Inflammatory macrophage treated with lipopolysaccharide for 4 hours (primary cell): Measurements from ENCODE around the gene LTF.
A peak's percentile ranks its signal among the peaks of the same experiment; 100 is the strongest.

Experiments
- DNase-seq: peaks from one replicate; pipeline ENCODE4 v3.0.0-alpha.2; 2020

The LTF gene

DNA sequence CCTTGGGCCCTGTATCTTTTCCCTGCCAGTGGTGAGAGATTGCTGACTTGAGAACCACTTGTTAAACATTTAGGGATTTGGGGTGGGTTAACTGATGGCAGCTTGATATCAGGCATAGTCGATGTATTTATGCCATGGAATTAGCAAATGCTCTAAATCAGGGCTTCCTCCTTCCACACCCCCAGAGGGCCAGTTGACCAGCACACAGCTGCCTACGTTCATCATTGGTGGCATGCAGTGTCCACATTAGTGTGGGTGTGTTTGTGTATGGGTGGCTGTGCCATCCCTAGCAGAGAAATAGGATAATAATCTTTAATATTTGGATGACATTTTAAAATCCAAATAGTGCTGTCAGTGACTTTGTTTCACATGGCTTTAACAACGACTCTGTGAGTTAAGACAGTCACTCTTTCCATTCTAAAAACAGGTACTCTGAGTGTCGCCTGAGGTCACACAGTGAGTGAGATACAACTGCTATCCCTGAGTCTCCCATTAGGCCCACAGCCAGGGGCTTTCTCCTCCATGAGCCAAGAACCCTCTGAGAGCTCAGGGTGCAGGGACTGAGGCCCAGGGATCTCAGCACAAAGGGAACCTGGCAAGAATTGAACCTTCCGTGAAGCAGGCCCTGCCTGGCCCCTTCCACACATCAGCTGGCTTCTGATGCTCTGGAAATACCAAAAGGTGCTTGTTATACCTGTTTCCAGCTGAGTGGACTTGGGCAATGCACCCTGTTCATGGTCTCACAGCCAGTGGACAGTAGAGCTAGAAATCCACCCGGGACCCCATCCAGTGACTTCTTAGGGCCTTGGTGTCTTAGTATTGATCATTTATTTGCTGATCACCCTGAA, 4.3 kb upstream of the LTF start:
- no peak for DNase-seq

GRCh38 chr3:46467562-46467961, 2.9 kb upstream of the LTF start:
- DNase-seq: no peak

DNA sequence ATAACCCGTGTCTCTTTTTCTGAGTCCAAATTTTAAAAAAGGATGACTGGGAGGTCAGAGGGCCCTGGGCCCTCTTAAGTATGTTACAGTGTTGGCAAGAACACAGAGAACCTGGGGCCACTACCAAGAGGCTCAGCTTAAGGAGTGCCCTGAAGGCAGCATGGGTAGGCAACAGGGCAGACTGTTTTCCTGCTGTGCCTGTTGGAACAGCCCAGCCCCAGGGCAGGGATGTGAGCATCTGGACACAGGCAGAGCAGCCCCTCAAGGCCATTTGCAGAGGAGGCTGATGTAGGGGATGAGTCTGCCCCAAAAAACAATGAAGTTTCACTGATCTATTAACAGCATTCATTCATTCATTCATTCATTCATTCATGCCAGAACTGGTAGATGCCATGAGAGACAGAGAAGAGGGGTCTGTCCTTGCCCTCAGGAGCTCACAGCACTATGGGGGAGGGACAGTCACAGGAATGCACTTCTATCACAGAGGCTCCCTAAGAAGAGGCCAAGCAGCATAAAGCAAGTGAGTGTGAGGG, 2.2 kb upstream of the LTF start:
- no peak for DNase-seq

GRCh38 chr3:46466273-46466672, 1.6 kb upstream of the LTF start:
- DNase-seq: no peak

DNA sequence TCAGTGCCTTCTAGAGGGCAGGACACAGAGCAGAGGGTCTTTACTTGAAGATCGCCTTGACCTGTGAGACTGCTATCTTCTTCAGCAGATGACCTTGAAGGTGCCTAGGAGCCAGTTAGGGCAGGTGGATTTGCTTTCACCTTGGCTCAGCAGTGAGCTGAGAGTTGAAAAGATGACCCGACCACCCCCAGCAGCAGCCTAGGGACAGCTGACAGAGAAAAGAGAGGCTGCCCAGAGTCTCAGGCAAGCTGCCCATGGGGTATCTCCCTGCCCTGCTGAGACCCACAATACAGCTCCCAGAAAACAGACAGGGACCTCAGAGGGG, 453 bp upstream of the LTF start:
- DNase-seq: no peak

DNA sequence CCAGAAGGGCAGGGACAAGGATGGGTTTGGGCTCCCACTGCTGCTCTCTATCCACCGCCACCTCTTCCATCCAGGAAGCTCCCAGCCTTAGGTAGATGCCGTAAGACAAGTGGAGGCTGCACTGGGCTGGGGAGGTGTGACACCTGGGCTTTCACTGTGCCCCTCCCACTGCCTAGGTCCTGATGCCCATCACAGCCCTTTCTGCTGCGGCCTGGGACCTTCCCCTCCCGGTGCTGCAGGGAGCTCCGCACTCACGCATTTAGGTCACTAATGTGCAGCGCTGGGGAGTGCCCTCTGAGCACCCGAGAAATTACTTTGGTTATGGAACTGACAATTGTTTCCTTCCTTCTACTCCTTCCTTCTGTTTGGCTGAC, 850 bp downstream of the LTF start:
- no peak for DNase-seq

DNA sequence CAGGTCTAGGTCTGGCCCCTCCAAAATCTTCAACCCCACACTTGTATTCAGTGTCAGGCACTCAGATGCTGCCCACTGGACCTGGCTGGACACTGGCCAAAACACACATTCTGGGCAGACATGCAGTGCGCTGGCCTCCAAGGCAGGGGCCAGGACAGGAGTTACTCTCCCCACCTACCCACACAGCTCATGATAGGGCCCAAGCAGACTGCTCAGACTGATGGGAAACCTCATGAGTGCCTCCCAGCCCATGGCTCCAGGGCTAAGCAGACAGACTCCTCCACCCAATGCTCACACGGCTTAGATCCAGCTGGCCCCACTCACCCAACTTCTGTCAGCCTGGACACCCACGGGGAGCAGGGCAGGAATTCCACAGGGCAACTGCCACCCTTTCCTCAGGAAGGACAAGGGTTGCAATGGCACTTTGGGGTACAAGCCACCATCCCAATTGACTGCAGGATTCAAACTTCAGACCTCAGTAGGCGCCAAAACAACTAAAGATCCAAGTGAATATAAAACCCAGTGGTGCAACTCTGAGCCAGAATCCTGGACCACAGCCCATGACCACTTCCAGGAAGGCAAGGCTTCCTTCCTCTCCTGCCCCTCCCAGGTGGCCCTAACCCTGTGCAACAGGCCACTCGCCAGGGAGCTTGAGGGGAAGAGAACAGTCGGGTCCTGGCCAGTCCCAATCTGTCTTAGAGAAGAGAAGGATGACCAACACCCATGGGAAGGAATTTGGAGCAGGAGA, 1.4 kb downstream of the LTF start:
- no peak for DNase-seq

GRCh38 chr3:46462511-46462910, 2.2 kb downstream of the LTF start:
- no peak for DNase-seq

DNA sequence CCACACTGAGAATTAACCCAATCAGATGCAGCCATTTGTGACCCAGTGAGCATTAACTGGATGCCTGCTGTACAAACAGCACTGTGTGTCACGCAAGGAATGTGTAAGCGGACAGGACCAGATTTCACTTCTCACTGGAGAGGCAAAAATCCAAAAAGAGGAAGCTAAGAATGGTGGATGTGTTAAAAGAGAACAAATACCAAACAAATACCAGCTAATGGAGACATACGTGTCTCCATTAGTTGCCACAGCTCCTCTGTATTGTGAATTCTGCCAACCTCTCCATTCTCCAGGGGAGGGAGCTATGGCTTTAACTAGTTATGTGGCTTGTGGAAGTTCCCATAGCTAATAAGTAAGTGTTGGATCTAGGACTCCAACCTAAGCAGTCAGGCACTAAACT, 2.6 kb downstream of the LTF start:
- peak; percentile 79 for DNase-seq

- no peak for DNase-seq
Measured at GRCh38 chr3:46460051-46460450, 4.7 kb downstream of the LTF start.

- DNase-seq: no peak
Measured at GRCh38 chr3:46456118-46456517, 8.6 kb downstream of the LTF start.

DNA sequence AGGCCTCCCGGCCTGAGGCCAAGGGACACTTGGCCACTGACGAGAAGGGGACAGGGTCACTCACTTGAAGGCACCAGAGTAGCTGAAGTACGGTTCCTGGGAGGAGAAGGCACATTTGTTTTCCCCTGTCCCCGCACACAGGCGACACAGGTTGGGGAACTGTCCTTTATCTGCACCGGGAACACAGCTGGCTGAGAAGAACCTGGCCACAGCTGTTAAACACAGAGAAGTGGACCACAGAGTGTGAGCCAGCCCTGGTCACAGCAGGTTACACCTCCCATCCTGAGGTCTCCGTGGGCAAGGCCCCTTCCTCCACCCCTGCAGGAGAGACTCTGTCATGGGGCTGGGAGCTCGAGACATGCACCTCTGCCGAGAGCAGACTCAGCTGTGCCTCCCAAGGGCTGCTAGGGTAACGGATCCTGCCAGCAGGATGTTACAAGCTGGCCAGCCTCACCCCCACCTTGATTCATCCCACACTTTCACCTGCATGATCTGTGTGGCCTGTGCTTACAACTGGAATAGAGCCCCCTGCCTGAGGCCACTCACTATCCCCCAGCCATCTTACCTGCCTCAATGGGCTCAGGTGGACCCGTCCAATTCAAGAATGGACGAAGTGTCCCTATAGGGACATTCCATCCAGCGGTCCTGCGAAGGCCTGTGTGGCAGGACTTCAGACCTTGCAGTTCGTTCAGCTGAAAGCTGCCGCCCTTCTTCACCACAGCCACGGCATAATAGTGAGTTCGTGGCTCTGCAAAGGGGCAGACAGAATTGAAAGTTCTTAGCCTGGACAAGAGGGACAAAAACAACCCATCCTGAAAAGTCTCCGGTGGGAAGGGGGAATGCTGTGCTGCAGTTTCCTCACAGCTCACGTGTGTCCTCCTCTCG, 9.2 kb downstream of the LTF start:
- DNase-seq: no peak

DNA sequence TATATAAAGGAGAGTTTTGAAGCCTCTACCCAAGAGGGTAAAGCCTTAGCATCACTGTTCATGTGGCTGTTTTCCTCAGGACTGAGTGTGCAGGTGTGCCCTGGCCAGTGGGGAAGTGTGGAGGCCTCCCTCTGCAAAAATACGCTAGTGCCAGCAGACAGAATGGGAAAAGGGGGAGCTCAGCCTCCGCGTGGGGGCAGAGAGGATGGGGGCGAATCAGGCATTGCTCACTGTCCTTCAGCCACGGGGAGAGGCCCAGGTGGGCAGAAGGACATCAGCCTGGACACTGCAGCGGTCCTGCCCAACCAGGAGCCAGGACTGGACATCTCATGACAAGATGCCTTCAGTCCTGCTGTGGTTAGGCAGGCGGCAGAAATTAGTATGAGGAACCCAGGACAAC, 10.1 kb downstream of the LTF start:
- no peak for DNase-seq

- no peak for DNase-seq
Measured at GRCh38 chr3:46454209-46454595, 10.5 kb downstream of the LTF start.

- DNase-seq: no peak
Measured at GRCh38 chr3:46453526-46454208, 11.0 kb downstream of the LTF start.

DNA sequence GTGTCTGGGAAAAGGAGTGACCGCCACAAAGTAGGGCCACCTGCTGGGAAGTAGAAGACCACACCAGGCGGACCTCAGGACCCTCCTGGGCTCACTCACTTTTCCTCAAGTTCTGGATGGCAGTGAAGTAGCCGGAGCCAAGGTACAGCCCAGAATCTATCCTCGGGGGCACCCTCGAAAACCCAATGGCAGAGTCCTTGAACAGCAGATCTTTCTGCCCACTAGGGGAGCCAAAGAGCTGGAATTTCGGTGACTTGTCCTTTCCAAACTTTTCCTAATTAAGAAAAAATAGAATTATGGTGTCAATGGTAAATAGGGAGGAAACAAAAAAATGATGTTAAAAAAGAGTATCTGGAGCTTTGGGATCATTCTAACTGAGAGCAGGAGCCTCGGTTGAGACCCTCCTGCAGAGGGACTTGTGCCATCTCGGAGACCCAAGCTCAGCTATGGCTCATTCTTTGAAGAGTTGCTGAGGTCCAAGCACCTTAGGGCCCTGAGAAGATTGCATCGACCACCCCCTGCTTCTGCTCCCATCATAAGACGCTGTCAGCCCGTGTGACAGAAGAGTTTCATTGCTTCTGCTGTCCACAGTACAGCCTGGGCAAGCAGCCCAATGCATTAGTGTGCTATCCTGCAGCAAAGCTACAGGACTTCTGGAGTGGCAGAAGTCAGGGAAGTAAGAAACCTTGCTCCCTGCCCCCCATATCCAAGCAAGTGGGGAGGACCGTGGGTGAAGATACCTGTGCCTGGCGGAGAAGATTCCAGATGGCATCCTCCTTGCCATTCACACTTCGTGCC, 14.8 kb downstream of the LTF start:
- DNase-seq: peak; percentile 20

DNA sequence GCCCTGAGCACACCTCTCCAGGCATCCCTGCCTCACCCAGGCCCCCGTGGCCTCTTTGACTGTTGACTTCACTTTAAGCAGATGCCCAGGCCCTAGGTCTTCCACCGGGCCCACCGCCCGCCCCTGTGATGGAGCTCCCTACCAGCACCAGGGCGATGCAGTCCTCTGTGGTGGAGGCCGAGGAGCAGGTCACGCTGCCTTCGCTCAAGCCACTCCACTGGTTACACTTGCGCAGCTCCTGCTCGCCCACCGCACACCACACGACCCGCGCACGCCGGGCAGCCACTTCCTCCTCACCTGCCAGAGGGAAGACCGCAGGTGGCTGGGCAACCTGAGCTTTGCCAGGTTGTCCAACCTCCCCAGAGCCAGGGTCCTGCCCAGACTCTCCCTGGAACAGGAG, 16.0 kb downstream of the LTF start:
- DNase-seq: no peak

DNA sequence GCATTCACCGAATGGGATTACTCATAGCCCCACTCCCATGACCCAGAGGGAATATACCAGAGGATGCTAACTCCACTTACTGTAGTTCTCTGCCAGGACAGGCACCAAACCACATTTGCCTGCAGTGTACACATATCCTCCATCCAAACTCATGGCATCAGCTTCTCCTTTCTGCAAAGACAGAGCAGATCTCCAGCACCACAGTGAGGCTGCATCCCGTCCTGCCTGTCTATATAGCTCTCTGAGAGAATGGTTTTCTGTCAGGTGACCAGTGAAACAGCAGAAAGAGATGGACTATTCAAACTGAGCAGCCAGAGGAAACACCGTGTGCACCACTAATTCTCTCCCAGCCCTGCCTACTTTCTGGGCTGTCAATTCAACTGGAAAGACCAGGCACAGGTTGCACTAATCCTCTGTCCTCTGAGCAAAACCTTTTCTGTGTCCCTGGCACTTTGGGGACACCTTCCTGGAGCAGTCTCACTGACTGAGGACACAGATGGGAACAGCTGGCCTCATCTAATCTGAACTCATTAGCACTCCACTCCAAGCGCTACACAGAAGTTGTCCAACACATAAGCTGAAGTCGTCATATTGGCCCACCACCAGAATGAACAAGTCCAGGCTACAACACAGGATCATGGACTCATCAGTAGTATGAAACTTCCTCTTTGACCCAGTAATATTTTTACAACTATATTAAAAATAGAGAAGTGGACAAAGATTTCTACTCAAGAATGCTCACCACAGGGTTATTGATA, 17.3 kb downstream of the LTF start:
- peak; percentile 63 for DNase-seq

DNA sequence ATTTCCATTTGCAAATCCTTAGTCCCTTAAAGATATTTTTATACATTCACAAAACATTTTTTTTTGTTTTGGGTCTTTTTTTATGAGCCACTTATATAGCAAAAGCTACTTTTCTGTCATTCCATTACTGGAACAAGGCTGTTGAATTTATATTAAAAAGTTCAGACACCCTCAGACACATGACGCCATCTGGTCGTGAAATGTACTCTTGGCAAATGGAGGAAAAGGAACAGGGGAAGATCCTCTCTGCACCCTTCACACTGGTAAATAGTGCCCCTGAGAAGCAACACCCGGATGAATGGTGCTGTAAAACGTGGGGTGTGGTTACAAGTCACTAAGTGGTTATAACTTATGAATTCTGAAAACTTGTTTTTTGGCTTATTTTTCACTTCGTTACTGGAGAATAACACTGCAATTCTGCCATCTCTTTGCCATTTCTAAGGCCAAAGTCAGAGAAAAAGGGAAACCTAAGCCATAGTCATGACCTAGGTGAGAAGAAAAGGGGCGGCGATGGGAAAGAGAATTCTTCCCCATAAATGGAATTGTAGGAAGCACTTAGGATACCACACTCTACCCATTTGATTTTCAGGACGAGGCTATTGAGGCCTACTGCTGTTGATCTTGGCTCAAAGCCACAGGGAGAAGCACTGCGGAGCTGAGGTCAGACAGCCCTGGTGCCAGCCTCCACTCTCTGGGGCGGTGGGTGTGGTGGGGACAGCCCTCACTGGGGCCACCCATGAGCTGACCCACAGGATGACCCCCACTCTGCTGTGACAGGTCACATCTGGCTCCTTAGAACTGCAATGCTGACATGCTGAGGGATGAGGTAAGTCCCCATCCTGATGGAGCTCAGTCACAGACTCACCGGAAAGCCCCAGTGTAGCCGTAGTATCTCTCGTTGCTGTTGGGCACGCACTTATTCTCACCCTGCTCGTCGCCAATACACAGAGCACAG, 21.9 kb downstream of the LTF start:
- peak; percentile 80 for DNase-seq
